T-cell (primary cell): ENCODE measurements around the gene COL9A1. TPM values are rescaled to one million over a fixed set of nuclear protein-coding genes. Genes with fewer than 3 reads are reported as not detected.
"Not testable (repeated sequence)": the region's sequence is repeated elsewhere in the genome, so short reads cannot be mapped to it uniquely, and the experiment has no call there.

Experiments
- ATAC-seq, 4 experiments: fragments of 200-7000 bp in 3 of 4; fragments of 150-1000 bp in 1 of 4; cut with Tn5 transposase; replicated peaks in 1 of 4; 1 replicate in 3 of 4; 2 replicates in 1 of 4; pipeline ENCODE4 v1.10.0; 2021; ENCODE audit warnings: moderate library complexity in 3 of 4, mild to moderate bottlenecking in 2 of 4, moderate number of reproducible peaks in 1 of 4
- CTCF ChIA-PET, 2 donors: fragments of 300-600 bp; sonication (Branson Sonifier 250); formaldehyde crosslinking; loops; one replicate each; lab custom pipeline; 2022; ENCODE audit warnings: antibody characterized with exemption in 2 of 2; lab: Charles Lee
- POLR2A ChIA-PET, 2 donors: fragments of 300-600 bp; sonication (Branson Sonifier 250); formaldehyde crosslinking; loops; one replicate each; lab custom pipeline; 2022; ENCODE audit warnings: antibody characterized with exemption in 2 of 2; lab: Charles Lee
- DNase-seq, 35 experiments: peaks; one replicate each; pipeline versions ENCODE4 v3.0.0 to v3.0.0-alpha.2; 2013 to 2023
- H3K27ac ChIP-seq: one replicate; pipeline ENCODE4 v1.5.1; 2013; ENCODE audit warnings: low read length
- H3K27me3 ChIP-seq, 2 experiments: replicated peaks in 1 of 2; 1 replicate in 1 of 2; 2 replicates in 1 of 2; pipeline versions ENCODE4 v1.6.1 to v1.7.0; 2013; ENCODE audit warnings: low read length in 1 of 2, mixed read lengths in 1 of 2; ENCODE audit not compliant: control insufficient read depth in 2 of 2, insufficient read depth in 2 of 2; ENCODE audit errors: extremely low read depth in 1 of 2
- H3K36me3 ChIP-seq, 2 donors: 1 replicate in 1 of 2; 2 replicates in 1 of 2; pipeline versions ENCODE4 v1.6.1 to v1.7.0; 2013; ENCODE audit warnings: low read length in 1 of 2; ENCODE audit not compliant: control insufficient read depth in 2 of 2, insufficient read depth in 1 of 2; ENCODE audit errors: extremely low read depth in 1 of 2
- H3K4me1 ChIP-seq, 2 experiments: 1 replicate in 1 of 2; 2 replicates in 1 of 2; pipeline versions ENCODE4 v1.6.1 to v1.7.0; 2013; ENCODE audit warnings: low read length in 2 of 2, mixed read lengths in 1 of 2; ENCODE audit not compliant: insufficient read depth in 2 of 2, control insufficient read depth in 1 of 2; ENCODE audit errors: extremely low read depth in 1 of 2
- H3K4me3 ChIP-seq, 2 donors: 1 replicate in 1 of 2; 2 replicates in 1 of 2; pipeline versions ENCODE4 v1.5.1 to v1.7.0; 2013; ENCODE audit warnings: mild to moderate bottlenecking in 2 of 2, low read length in 1 of 2, moderate library complexity in 1 of 2; ENCODE audit not compliant: control insufficient read depth in 1 of 2; ENCODE audit errors: extremely low read depth in 1 of 2
- H3K9me3 ChIP-seq: 2 replicates; pipeline ENCODE4 v1.7.0; 2013
- H3K27ac Mint-ChIP-seq, 2 donors: one replicate each; pipeline ENCODE4 v1.8.0; 2020 to 2021; ENCODE audit warnings: mild to moderate bottlenecking in 2 of 2, mixed read lengths in 2 of 2
- H3K27me3 Mint-ChIP-seq, 2 donors: one replicate each; pipeline ENCODE4 v1.8.0; 2021 to 2022; ENCODE audit warnings: mixed read lengths in 2 of 2
- H3K36me3 Mint-ChIP-seq: one replicate; pipeline ENCODE4 v1.8.0; 2021; ENCODE audit warnings: mixed read lengths
- H3K4me1 Mint-ChIP-seq, 3 donors: one replicate each; pipeline ENCODE4 v1.8.0; 2020 to 2022; ENCODE audit warnings: mixed read lengths in 3 of 3, mild to moderate bottlenecking in 1 of 3
- H3K4me3 Mint-ChIP-seq, 3 donors: one replicate each; pipeline ENCODE4 v1.8.0; 2020 to 2022; ENCODE audit warnings: mild to moderate bottlenecking in 3 of 3, mixed read lengths in 3 of 3, moderate library complexity in 3 of 3
- H3K9me3 Mint-ChIP-seq, 3 donors: one replicate each; pipeline ENCODE4 v1.8.0; 2020 to 2022; ENCODE audit warnings: mixed read lengths in 3 of 3
- WGBS: methylation state at CpG from one replicate; pipeline ENCODE4 v1.1.5; 2013; ENCODE audit warnings: missing lambda C conversion rate; ENCODE audit not compliant: insufficient coverage; 5-methylcytosine and 5-hydroxymethylcytosine counted together
- total RNA-seq, 35 experiments: library from RNA in 6 of 35; stranded (reverse) in 6 of 35; fragments of 120-200 nt in 1 of 35; gene quantifications; one replicate each; pipeline versions ENCODE4 v1.2.1 to v1.2.4 and lab custom pipeline; 2013 to 2026

Gene COL9A1
- total RNA-seq, 5 donors from 2014 or later (not counting 1 experiment from before 2014, with no cell fraction given), result not detected

- Mint-ChIP-seq H3K27me3 (peaks cover 26 to 29% of the 10 kb centered on the region in 2 donors), H3K27ac (no peak overlapping the region), H3K9me3 (peaks cover 0 to 12% (median 1%) of the 10 kb centered on the region in 3 donors), H3K4me1 (no peaks in the 10 kb centered on the region), H3K4me3 (no peak overlapping the region), H3K36me3 (no peaks in the 10 kb centered on the region)
- no peak for ATAC-seq
- H3K9me3 ChIP-seq, result no peaks in the 10 kb centered on the region
- peaks cover 0 to 17% of the 10 kb centered on the region in 2 experiments for H3K27me3 ChIP-seq
- H3K4me3 ChIP-seq, result no peak overlapping the region
- ChIA-PET CTCF (no interaction called here), POLR2A (no interaction called here)
- 88% methylated on average over 4 of the region's 7 CpGs for WGBS
- no peaks in the 10 kb centered on the region for H3K4me1 ChIP-seq
- no peak overlapping the region for H3K27ac ChIP-seq
- H3K36me3 ChIP-seq, result no peaks in the 10 kb centered on the region
- no peak for DNase-seq
These were observed 34.3 kb upstream of the COL9A1 start for GRCh38 chr6:70336996-70337742.

DNA sequence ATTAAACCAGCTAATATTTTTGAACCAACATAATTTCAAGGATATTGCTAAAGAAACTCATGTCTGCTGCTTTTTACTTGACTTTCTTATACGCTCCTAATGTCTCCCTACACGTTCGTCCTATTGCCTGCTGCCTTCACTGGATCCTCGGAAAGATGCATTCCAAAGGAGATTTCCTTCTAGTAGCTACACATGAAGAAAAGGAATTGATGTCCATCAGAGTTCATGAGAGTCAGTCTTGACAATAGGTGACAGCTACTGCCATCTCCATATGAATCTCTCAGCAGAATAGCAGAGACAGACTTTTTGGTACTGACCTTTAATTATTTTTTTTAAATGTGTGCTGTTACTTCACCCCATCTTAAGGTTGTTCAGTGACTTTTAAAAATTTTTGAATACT is 24.2 kb upstream of the COL9A1 start:
- POLR2A ChIA-PET, result no interaction called here
- DNase-seq, result no peak
- no peaks in the 10 kb centered on the region for H3K36me3 Mint-ChIP-seq
- peaks cover 6 to 11% of the 10 kb centered on the region in 2 donors for H3K27me3 Mint-ChIP-seq
- H3K9me3 Mint-ChIP-seq, result no peaks in the 10 kb centered on the region
- no peaks in the 10 kb centered on the region for H3K9me3 ChIP-seq
- ATAC-seq, result no peak
- no peak overlapping the region for H3K4me3 Mint-ChIP-seq
- no peak overlapping the region for H3K27ac Mint-ChIP-seq
- 90% methylated on average over 3 of the region's 4 CpGs for WGBS
- CTCF ChIA-PET, result no interaction called here
- H3K4me3 ChIP-seq, result no peak overlapping the region
- H3K36me3 ChIP-seq, result no peaks in the 10 kb centered on the region
- H3K4me1 ChIP-seq, result no peaks in the 10 kb centered on the region
- no peak overlapping the region for H3K27ac ChIP-seq
- H3K4me1 Mint-ChIP-seq, result no peaks in the 10 kb centered on the region
- H3K27me3 ChIP-seq, result peaks cover 0 to 2% of the 10 kb centered on the region in 2 experiments

DNA sequence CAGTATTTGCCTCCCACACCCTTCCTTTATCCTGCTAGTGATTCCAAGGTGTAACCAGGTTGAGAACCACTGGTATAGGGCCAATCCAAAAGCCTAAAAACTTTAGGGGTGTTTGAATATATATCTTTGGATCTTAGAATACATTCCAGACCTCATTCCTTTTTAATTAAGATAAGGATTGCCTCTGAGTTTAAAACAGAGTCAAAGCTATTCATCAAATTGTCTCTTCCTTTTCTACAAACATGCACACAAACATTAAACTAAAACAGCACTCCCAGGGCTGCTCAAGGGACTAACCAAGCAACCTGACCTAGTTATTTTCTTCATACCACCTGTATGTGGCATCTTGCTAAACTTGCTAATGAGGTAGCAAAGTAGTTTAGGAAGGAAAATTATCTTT is 22.1 kb upstream of the COL9A1 start:
- ATAC-seq, result no peak
- Histone ChIP-seq H3K27me3 (peaks cover 0 to 2% of the 10 kb centered on the region in 2 experiments), H3K4me1 (no peaks in the 10 kb centered on the region), H3K4me3 (no peak overlapping the region), H3K27ac (no peak overlapping the region), H3K9me3 (no peaks in the 10 kb centered on the region), H3K36me3 (no peaks in the 10 kb centered on the region)
- Mint-ChIP-seq H3K4me3 (no peak overlapping the region), H3K4me1 (no peaks in the 10 kb centered on the region), H3K27me3 (peaks cover 0 to 3% of the 10 kb centered on the region in 2 donors), H3K36me3 (no peaks in the 10 kb centered on the region), H3K27ac (no peak overlapping the region), H3K9me3 (no peaks in the 10 kb centered on the region)
- DNase-seq, result no peak
- ChIA-PET POLR2A (no interaction called here), CTCF (no interaction called here)

DNA sequence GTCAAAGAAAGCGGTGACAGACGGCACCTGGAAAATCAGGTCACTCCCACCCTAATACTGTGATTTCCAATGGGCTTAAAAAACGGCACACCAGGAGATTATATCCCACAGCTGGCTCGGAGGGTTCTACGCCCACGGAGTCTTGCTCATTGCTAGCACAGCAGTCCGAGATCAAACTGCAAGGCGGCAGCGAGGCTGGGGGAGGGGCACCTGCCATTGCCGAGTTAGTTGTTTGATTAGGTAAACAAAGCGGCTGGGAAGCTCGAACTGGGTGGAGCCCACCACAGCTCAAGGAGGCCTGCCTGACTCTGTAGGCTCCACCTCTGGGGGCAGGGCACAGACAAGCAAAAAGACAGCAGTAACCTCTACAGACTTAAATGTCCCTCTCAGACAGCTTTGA is 14.9 kb upstream of the COL9A1 start:
- H3K27me3 ChIP-seq, DNase-seq, ATAC-seq, POLR2A ChIA-PET, CTCF ChIA-PET, H3K27ac Mint-ChIP-seq, H3K36me3 ChIP-seq, H3K27ac ChIP-seq, H3K4me1 Mint-ChIP-seq, H3K9me3 Mint-ChIP-seq, H3K4me3 ChIP-seq, H3K36me3 Mint-ChIP-seq, H3K4me1 ChIP-seq, H3K4me3 Mint-ChIP-seq, H3K9me3 ChIP-seq: not testable (repeated sequence)
- peaks cover 19 to 27% of the 10 kb centered on the region in 2 donors for H3K27me3 Mint-ChIP-seq
- no CpG with 5 or more reads among the region's 12 CpGs for WGBS

DNA sequence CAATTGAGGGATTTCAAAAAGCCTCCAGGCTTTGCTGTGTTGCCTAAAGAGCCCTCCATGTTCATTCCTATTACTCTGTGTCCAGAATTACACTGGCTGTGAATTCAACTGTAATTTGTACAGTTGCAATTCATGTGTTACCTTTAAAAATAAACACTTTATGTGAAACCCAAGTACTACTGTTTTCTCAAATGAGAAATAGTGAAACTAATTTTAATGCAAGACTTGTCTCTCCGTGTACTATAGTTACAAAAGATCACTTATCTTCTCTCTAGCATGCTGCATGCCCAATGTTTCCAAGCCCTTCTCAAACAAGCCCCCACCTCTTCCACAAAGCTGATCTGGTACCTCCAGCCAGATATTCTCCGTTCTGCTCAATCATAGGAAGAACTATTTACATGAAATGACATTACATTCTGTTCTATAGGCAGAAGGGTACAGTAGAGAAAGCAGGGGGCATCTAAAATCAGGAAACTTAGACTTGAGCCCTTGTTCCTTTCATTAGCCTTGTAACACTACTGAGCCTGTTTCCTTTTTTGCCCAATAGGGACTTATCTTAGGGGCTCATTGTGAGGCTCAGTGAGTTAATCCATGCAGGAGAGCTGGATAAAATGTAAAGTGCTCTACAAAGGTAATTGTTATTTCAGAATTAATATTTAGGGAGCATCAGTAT is 12.3 kb upstream of the COL9A1 start:
- ATAC-seq (no peak), DNase-seq (no peak)
- no peaks in the 10 kb centered on the region for H3K9me3 Mint-ChIP-seq
- Histone ChIP-seq H3K36me3 (no peaks in the 10 kb centered on the region), H3K27me3 (no peaks in the 10 kb centered on the region), H3K4me1 (no peaks in the 10 kb centered on the region), H3K27ac (no peak overlapping the region), H3K9me3 (no peaks in the 10 kb centered on the region), H3K4me3 (no peak overlapping the region)
- H3K4me3 Mint-ChIP-seq, result no peak overlapping the region
- POLR2A ChIA-PET, result no interaction called here
- CTCF ChIA-PET, result no interaction called here
- H3K4me1 Mint-ChIP-seq, result no peaks in the 10 kb centered on the region
- no peaks in the 10 kb centered on the region for H3K36me3 Mint-ChIP-seq
- H3K27ac Mint-ChIP-seq, result no peak overlapping the region
- H3K27me3 Mint-ChIP-seq, result peaks cover 20 to 40% of the 10 kb centered on the region in 2 donors
- no CpG with 5 or more reads among the region's 2 CpGs for WGBS

- Mint-ChIP-seq H3K4me1 (no peaks in the 10 kb centered on the region), H3K27me3 (peaks cover 21 to 39% of the 10 kb centered on the region in 2 donors), H3K4me3 (no peak overlapping the region), H3K27ac (no peak overlapping the region), H3K9me3 (no peaks in the 10 kb centered on the region), H3K36me3 (no peaks in the 10 kb centered on the region)
- 90% methylated on average over 2 of the region's 4 CpGs for WGBS
- no peak overlapping the region for H3K27ac ChIP-seq
- CTCF ChIA-PET, result no interaction called here
- no peak overlapping the region for H3K4me3 ChIP-seq
- ATAC-seq (no peak), DNase-seq (no peak)
- H3K36me3 ChIP-seq, result no peaks in the 10 kb centered on the region
- POLR2A ChIA-PET, result no interaction called here
- peaks cover 0 to 3% of the 10 kb centered on the region in 2 experiments for H3K27me3 ChIP-seq
- H3K9me3 ChIP-seq, result no peaks in the 10 kb centered on the region
- no peaks in the 10 kb centered on the region for H3K4me1 ChIP-seq
These were observed 11.4 kb upstream of the COL9A1 start for GRCh38 chr6:70314296-70314695.
